GM23338 (cell line): ENCODE results near the gene TMEM221.

Experiments used
- CREB1 ChIP-seq: fragments of 250-450 bp; sonication (Bioruptor Pico); IDR thresholded peaks from 2 replicates; pipeline ENCODE4 v1.5.0; 2020; ENCODE audit warnings: low read depth, mild to moderate bottlenecking, moderate library complexity
- CTCF ChIP-seq, 2 experiments: fragments of 200-600 bp in 1 of 2; sonication (generic) in 1 of 2; conservative IDR thresholded peaks; 2 replicates each; pipeline versions ENCODE4 v1.5.1 to v1.6.1; 2016 to 2017; ENCODE audit warnings: antibody characterized with exemption in 2 of 2, low read depth in 2 of 2, mild to moderate bottlenecking in 2 of 2, moderate library complexity in 1 of 2
- EZH2 ChIP-seq: fragments of 200-600 bp; sonication (generic); IDR thresholded peaks from one replicate; pipeline ENCODE4 v1.8.0; 2017; ENCODE audit warnings: antibody characterized with exemption, mild to moderate bottlenecking, low read depth; ENCODE audit not compliant: unreplicated experiment
- POLR2AphosphoS5 ChIP-seq: IDR thresholded peaks from 2 replicates; pipeline ENCODE4 v1.6.1; 2016; ENCODE audit warnings: antibody characterized with exemption, low read depth
- REST ChIP-seq: IDR thresholded peaks from one replicate; pipeline ENCODE4 v1.6.1; 2018; ENCODE audit warnings: antibody characterized with exemption; ENCODE audit not compliant: unreplicated experiment
- STAT1 ChIP-seq: IDR thresholded peaks from one replicate; pipeline ENCODE4 v1.6.1; 2016; ENCODE audit warnings: antibody characterized with exemption; ENCODE audit not compliant: unreplicated experiment

- TF ChIP-seq CTCF (conservative IDR thresholded peaks at IDR 0.05; ENCODE audit: low read depth in 2 of 2) (peak; percentile 88 to 92), CREB1 (CRISPR knock-in tag) (no peak), POLR2AphosphoS5 (no peak), REST (no peak), EZH2 (no peak), STAT1 (no peak)
Measured at GRCh38 chr19:17385878-17386611, 62.4 kb downstream of the TMEM221 start.
